ENCODE measurements around the gene FOXL3. TPM values are rescaled to one million over a fixed set of nuclear protein-coding genes. Genes with fewer than 3 reads are reported as not detected.

Gene FOXL3
- total RNA-seq, 1 donor from 2014 or later, result not detected

DNA sequence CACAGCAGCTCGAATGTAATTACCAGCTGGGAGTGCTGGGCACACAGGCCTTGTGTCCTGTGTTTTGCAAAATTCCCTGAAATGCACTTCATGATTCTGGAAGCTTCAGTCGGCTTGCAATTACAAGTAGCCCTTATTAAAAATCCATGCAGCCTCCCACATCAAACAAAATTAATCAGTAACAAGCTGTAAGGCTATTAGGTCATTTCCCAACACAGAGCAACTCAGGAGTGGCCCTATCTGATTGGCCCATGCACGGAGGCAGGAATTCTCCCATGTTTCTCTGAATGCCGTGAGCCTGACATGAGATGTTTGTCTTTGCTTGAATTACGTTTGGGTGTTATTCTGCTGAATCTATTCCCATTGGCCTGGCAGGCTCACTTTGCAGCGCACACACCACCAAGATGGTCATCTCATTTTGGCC is 36.9 kb downstream of the FOXL3 start:
- Mint-ChIP-seq H3K36me3 (no peaks in the 10 kb centered on the region), H3K27ac (peak overlapping the region; percentile 69), H3K4me1 (ENCODE audit: unreplicated experiment) (peaks cover 24% of the 10 kb centered on the region), H3K4me3 (no peak overlapping the region), H3K9me3 (no peaks in the 10 kb centered on the region), H3K27me3 (peaks cover 17% of the 10 kb centered on the region)
- DNase-seq (ENCODE audit: extremely low spot score, unreplicated experiment), result no peak
- TF ChIP-seq, protein P1, sequence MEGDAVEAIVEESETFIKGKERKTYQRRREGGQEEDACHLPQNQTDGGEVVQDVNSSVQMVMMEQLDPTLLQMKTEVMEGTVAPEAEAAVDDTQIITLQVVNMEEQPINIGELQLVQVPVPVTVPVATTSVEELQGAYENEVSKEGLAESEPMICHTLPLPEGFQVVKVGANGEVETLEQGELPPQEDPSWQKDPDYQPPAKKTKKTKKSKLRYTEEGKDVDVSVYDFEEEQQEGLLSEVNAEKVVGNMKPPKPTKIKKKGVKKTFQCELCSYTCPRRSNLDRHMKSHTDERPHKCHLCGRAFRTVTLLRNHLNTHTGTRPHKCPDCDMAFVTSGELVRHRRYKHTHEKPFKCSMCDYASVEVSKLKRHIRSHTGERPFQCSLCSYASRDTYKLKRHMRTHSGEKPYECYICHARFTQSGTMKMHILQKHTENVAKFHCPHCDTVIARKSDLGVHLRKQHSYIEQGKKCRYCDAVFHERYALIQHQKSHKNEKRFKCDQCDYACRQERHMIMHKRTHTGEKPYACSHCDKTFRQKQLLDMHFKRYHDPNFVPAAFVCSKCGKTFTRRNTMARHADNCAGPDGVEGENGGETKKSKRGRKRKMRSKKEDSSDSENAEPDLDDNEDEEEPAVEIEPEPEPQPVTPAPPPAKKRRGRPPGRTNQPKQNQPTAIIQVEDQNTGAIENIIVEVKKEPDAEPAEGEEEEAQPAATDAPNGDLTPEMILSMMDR (conservative IDR thresholded peaks at IDR 0.05), result no peak

DNA sequence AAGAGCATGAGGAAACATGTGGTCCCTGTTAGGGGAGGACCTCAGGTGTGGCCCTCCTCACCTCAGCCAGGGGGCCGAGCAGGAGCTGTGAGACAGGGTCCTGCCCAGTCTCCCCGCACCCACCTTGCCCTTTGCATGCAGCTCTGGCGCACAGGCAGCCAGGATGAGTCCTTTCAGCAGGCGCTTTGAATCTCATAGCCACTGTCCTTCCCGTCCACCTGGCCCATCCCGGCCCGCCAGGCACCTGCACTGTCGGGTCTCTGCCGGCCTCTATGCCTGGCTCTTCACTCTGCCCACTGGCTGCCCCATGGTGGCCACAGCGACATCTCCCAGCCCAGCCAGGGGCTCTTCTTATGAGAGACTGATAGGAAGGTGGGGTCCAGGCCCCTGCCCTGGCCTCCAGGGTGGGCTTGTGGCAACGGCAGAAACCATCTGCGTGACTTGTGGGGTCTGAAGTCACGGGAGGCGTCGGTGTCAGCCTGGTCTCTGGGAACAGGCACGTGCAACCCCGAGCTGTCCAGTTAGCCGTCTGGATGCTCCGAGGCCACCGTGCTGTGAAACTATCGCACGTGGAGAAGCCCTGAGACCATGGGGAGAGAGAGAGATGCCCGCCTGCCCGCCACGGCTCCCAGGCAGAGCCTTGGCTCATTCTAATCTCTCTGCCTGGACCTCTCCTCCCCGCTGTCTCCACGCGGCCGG is 37.4 kb downstream of the FOXL3 start:
- Mint-ChIP-seq H3K9me3 (no peaks in the 10 kb centered on the region), H3K36me3 (no peaks in the 10 kb centered on the region), H3K4me1 (ENCODE audit: unreplicated experiment) (peaks cover 24% of the 10 kb centered on the region), H3K27me3 (peaks cover 17% of the 10 kb centered on the region), H3K27ac (peak overlapping the region; percentile 69), H3K4me3 (no peak overlapping the region)
- TF ChIP-seq, protein P1 (conservative IDR thresholded peaks at IDR 0.05), result no peak
- no peak for DNase-seq (ENCODE audit: extremely low spot score, unreplicated experiment)

DNA sequence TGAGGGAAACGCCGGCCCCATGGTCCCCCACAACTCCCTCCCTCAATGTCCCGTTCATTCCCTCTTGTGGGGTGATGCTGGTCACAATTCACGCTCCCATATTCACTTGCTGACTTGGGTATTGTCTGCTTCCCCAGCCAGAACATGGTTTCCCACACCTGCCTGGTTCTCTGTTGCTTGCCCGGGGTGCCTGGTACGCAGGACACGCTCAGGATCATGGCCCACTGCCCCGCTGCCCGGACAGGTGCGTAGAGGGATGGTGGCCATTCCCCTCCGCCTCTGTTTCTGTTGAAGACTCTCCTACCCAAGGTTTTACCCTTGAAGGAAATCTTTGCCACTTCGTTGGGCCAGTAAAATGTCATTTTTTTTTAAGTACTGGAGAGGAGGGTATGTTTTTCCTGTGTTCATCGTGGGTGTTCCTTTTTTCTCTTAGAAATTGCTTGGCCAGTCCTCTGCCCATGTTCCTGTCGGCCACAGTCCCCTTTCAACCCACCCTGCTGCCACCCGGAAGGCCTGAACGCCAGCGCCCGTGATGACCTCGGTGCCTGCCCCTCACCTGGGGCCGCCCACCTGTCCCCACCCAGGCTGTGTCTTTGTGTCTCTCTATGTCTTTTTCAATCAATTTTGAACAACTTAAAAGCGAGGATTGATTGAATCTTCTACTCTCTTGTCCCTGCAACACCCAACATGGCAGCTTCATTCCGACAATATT is 38.2 kb downstream of the FOXL3 start:
- TF ChIP-seq, protein P1 (conservative IDR thresholded peaks at IDR 0.05), result no peak
- H3K27me3 Mint-ChIP-seq, result peaks cover 17% of the 10 kb centered on the region

DNA sequence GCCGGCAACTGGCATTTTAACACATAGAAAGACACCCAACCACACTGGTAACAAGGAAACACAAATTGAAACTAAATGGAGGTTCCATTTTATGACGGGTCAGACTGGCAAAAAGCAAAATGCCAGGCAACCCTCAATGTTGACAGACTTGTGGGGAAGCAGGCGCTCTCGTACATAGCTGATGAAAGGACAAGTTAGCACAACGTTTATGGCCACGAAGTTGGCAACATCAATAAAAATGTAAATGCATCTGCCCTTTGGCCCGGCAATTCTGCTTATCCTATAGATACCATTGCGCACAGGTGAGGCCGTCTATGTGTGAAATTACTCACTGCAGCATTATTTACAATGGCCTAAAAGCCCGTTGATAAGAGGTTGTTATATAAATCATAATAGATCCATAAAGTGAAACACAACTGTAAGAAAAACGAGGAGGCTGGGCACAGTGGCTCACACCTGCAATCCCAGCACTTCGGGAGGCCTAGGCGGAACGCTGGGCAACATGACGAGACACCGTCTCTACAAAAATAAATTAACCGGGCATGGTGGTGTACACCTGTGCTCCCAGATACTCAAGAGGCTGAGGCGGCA is 39.8 kb downstream of the FOXL3 start:
- Mint-ChIP-seq H3K9me3 (no peaks in the 10 kb centered on the region), H3K4me1 (ENCODE audit: unreplicated experiment) (peaks cover 25% of the 10 kb centered on the region), H3K4me3 (peak overlapping the region; percentile 41), H3K27ac (peak overlapping the region; percentile 76), H3K36me3 (no peaks in the 10 kb centered on the region), H3K27me3 (peaks cover 11% of the 10 kb centered on the region)
- TF ChIP-seq, protein P1 (conservative IDR thresholded peaks at IDR 0.05), result no peak
- DNase-seq (ENCODE audit: extremely low spot score, unreplicated experiment), result no peak

More for the DNA sequence above, 38.2 kb downstream of the FOXL3 start:
- H3K27ac Mint-ChIP-seq, result peak overlapping the region; percentile 31
- H3K9me3 Mint-ChIP-seq, result no peaks in the 10 kb centered on the region
- DNase-seq (ENCODE audit: extremely low spot score, unreplicated experiment), result no peak
- H3K4me3 Mint-ChIP-seq, result no peak overlapping the region
- H3K4me1 Mint-ChIP-seq (ENCODE audit: unreplicated experiment), result peaks cover 24% of the 10 kb centered on the region
- H3K36me3 Mint-ChIP-seq, result no peaks in the 10 kb centered on the region

DNA sequence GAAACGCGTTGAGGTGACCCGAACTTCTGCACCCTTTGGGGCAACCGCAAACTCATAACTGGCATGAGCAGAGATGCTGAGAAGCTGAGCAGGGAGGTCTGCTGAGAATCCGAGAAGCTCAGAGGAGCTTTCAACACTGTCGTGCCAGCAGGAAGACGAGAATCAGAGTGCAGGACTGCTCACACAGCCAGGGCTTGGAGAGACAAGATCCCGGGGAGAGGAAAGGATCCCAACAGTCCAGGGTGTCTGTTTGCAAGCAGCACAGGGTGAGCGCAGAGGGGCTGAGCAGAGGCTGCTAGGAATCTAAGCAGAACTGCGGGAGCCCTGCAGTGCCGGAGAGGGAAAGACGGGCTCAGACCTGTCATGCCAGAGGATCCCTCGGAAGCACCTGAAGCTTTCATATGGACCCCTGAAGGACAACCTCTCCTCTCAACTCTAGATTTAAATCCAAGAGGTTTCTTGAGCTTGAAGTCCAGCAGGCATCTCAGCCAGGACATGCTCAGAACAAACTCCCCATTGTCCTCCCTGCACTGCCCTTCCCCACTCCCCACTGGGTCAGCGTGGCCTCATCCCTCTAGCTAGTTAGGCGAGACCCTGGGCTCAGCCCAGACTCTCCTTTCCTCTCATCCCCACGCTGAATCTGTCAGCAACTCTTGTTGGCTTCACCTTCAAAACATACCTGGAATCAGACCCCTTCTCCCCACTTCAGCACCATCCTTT is 40.7 kb downstream of the FOXL3 start:
- no peak for DNase-seq (ENCODE audit: extremely low spot score, unreplicated experiment)
- H3K4me1 Mint-ChIP-seq (ENCODE audit: unreplicated experiment), result peaks cover 29% of the 10 kb centered on the region
- peaks cover 11% of the 10 kb centered on the region for H3K27me3 Mint-ChIP-seq
- TF ChIP-seq, protein P1 (conservative IDR thresholded peaks at IDR 0.05), result no peak
- H3K9me3 Mint-ChIP-seq, result no peaks in the 10 kb centered on the region
- H3K27ac Mint-ChIP-seq, result peak overlapping the region; percentile 76
- peak overlapping the region; percentile 52 for H3K4me3 Mint-ChIP-seq
- no peaks in the 10 kb centered on the region for H3K36me3 Mint-ChIP-seq

All from type B pancreatic cell (in vitro differentiated cells).